GM19238 (cell line): Measurements from ENCODE around the gene C20orf144.

ENCODE experiments used
- DNase-seq: peaks from one replicate; pipeline ENCODE4 v3.0.0; 2011; ENCODE audit warnings: low spot score; ENCODE audit not compliant: insufficient read length

The C20orf144 gene

GRCh38 chr20:33664085-33664761, 2.1 kb downstream of the C20orf144 start:
- DNase-seq = no peak

DNA sequence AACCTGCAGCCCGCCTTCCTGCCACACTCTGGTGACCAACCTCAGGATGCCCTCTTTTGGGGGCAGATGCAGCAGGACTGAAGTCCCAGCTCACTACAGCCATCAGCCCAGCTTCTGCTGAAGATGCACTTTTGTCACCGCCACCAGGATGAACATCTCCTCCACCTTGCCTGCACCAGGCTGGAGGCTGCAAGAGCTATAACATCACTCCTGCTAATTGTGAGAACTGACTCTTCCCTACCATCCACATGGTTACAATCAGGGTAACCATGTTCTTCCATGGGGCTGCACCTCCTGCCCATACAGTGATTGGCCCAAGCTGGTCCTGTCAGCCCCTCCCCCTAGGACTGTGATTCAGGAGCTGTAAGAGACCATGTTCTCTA, 2.6 kb downstream of the C20orf144 start:
- no peak for DNase-seq

- peak; percentile 97 for DNase-seq
Measured at GRCh38 chr20:33666293-33667244, 4.4 kb downstream of the C20orf144 start, which contains the start of gene ACTL10. TSS of gene ACTL10 (plus strand) at chr20:33666943. CDS start at chr20:33667498, 555 bp downstream.

DNA sequence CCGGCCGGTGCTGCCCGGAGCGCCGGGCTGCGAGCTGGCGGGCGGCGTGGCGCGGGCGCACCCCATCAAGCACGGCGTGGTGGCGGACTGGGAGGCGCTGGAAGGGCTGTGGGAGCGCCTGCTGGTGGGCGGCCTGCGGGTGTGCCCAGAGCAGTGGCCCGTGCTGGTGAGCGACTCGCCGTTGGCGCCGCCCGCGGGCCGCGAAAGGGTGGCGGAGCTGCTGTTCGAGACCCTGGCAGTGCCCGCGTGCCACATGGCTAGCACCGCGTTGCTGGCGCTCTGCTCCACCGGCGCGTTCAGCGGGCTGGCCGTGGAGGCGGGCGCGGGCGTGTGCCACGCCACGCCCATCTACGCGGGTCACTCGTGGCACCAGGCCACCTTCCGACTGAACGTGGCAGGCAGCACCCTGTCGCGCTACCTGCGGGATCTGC, 5.1 kb downstream of the C20orf144 start:
- DNase-seq = no peak

DNA sequence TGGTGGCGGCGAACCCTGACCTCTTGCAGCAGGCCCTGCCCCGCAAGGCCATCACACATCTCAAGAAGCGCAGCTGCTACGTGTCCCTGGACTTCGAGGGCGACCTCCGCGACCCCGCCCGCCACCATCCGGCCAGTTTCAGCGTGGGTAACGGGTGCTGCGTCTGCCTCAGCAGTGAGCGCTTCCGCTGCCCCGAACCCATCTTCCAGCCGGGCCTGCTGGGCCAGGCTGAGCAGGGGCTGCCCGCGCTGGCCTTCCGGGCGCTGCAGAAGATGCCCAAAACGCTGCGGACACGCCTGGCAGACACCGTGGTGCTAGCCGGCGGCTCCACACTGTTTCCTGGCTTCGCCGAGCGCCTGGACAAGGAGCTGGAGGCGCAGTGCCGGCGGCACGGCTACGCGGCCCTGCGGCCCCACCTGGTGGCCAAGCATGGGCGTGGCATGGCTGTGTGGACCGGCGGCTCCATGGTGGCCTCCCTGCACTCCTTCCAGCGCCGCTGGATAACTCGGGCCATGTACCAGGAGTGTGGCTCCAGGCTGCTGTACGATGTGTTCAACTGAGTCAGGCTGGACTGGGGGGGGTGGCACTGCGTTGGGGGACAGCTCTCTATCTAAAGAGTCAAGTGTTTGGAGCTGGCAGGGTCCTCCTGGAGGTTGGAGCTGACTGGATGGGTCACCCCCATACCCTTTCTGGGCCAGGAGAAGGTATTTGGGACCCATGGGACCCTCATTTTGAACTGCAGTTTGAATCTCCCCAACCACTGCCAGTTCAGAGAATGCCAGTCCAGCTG, 5.7 kb downstream of the C20orf144 start:
- peak; percentile 87 for DNase-seq

DNA sequence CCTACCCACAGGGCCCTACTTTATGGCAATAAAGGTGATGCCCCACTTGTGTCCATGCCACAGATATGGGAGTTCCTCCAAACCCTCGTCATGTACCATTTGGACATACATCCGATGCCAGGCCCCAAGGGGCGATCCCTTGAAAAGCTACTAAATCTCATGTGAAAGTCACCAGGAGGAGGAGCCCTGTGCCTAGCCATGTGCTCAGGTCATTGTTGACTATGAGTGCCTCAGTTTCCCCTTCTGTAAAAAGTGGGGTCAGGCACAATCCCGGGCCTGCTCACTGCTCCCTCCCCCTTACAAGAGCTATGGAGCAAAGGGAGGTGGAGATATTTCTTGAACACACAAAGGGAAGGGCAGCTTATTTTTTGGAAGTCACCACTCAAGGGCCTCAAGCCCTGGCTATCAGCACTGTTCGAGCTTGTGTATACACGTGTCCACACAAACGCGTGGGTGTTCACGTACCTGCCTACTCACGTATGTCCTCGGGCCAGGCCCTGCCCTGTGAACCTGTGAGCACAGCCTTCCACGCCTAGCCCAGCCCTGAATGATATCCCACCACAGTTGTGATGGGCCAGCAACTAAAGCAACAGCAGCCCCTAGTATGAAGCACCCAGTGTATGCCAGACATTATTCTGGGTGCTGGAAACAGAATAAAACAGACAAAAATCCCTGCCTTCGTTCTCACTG, 6.5 kb downstream of the C20orf144 start:
- DNase-seq = no peak

- DNase-seq = no peak
Measured at GRCh38 chr20:33669224-33669623, 7.1 kb downstream of the C20orf144 start.

DNA sequence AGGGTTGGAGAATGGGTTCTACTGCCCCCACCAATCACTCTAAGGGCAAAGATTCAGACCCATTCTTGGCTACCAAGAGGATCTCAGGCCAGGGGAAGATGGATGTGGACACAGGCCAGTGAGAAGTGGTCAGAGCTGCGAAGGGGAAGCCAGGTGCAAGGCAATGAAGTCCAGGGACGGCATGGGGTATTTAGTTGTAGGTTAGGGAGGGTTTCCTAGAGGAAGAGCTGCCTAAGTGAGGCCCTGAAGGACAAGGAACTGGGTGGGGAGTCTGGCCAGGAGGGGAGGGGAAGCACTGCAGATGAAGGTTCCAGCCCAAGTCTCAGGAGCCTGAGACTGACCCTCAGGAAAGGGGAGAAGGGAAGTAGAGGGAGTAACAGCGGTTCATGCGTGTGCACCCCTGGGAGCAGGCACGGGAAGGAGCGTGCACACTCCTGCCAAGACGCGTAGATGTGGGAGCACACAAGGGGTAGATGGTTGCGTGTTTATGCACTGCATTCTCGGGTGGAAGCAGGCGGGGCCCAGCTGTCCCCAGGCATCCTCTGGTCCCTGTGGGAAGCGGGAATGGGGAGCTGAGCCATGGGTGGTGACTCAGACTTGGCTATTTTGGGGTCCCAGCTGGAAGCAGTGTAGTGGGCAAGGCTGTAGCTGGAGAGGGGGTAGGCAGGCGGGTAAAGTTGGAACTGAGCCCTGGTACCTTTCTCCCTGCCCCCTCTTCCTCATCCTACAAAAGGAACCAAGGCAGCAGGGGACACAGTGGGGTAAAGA, 7.9 kb downstream of the C20orf144 start:
- no peak for DNase-seq

DNA sequence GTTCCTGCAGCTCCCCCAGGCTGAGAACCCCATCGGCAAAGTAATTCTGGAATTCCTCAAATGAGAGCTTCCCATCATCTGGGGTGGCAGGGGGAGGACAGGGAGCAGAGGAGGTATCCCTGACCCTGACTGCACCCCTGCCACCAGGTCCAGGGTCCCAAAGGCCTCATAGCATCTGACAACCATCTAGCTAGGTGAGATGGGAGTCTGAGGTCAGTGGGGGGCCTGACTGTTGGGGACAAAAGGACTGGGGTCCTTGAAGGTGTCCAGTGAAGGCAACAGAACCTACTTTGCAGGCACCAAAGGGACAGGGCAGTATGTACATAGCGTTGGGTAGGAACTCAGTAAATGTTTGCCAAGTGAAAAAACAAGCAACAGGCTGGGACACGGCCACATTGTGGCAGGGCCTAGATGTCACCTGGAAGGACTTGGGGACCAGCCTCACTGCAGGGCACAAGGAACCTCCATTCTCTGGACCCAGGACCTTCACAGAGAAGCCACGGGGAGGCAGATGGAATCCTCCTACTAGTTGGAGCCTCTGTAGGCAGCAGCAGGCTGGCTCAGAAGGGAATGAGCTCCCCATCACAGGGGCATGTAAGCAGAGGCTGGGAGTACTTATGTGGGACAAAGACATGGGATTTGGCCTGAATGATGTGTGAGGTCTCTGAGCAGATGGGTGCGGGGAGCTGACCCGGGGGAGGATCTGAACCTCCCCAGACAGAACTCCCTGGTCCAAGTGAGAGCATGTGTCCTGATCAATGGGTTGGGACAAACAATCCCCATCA, 8.8 kb downstream of the C20orf144 start:
- no peak for DNase-seq

DNA sequence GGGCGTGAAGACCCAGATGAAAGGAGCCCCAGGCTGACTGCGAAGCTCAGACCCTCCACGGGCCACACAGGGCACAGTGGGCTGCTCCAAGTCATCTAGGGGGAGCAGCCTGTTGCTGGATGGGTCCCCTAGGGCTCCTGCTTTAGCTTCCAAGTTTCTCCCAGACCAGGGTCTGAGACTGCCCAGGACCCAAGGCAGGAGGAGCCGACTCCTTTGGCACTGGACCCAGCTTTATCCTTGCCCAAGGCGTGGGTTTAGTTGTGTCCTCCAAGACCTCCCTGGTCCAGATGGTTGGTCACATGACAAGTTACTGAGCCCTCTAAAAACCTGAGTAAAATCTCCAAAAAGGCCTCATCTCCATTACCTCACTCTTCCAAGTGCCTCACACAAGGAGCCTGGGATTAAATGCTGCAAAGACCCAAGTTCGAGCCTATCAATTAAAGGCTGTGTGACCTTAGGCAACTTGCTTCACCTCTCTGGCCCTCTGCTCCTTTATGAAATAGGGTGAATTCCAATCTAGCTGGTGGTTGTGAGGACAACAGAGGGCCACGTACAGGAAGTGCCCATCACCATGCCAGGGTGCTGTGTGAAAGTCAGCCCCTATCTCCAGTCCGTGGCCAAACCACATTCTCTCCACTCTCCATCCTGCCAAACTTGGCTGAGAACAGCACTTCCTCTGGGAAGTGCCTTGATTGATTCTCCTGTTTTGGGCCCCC, 9.6 kb downstream of the C20orf144 start:
- no peak for DNase-seq

- DNase-seq = no peak
Measured at GRCh38 chr20:33672426-33673113, 10.4 kb downstream of the C20orf144 start.

DNA sequence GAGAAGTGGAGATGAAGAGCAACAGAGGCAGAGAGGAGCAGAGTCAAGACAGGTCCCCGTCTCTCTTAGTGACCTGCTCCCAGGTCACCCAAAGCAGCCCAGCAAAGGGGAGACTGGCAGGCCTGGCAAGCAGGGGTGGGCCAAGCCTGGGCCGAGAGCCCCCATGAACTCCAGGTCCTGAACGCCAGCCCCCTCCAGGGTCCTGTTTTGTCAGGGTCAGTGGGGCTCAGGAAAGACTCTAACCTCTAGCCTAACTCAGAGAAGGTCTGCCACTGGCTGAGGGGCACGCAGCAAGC, 10.9 kb downstream of the C20orf144 start:
- no peak for DNase-seq

DNA sequence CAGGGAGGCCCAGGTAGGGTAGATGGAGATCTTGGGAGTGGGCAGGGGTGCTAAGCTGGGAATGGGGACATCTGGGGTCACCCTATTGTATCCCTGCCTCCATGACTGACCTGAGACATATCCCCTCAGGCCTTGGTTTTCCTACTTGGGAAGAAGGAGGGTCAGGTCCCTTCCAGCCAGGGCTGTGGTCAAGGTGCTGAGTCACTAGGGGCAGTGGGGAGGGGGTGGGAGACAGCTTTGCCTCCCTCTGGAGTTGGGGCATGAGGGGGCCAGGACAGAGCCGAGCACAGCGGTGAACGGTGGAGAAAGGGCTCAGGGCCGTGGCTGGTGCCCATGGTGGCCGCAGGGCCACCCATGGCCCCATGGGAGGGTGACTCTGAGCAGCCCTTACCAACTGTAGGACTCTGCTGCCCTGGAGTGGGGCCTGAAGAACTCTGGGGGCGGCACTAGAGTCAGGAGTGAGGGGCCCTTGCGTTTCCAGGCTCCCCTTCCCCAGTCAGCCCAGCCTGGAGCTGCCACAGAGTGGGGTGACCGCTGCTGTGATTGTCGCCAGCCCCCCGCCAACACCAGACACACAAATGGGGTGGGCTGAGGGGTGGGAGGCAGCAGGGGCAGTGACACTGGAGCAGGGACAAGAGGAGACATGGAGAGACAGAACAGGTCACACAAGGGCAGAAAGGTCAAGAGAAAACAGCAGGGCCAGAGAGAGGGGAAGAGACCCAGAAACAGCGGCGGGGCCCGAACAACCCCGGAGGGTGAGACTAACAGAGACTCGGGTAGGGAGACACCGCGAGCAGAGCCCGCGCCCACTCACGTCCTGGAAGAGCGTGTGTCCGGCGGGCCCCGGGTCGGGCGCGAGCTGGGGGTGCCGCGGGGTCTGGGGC, 11.5 kb downstream of the C20orf144 start:
- peak; percentile 56 for DNase-seq

DNA sequence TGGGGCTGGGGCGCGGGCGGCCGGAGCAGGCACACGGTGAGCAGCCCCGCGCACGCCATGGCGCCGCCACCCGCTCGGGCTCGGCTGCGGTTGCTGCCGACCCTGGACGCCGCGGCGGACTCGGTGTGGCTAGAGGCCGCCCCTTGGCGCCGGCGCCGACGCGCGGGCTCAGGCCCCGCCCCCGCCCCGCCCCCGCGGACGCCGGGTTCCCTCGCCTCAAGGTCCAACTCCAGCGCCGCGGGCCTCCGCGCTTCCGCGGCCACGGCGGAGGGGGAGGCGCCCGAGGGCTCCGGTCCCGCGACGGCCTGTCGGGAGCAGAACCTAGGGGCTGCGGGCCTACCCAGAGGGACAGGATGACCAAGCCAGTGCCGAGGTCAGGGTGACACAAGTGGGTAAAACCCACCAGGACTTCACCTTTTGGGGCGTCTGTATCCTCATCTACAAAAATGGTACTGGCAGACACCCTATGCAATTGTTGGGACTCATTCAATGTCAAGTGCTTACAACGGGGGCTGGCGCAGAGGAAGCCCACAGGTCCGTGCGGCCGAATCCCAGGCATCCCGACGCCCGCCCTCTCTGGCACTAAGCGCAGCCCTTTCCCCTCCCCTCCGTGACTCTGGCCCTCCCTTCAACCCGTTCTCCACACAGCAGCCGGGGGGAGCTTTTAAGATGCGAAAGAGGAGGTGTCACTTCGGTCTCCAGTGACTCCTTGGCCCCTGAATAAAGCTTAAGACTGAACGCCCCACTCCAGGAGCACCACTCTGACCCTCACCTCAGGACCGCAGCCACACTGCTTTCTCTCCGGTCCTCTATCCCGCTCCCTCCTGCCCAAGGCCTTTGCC, 12.4 kb downstream of the C20orf144 start, which contains the start of gene NECAB3:
NECAB3 (minus strand) TSS at position 135 of the 842 bp plus-strand sequence; CDS start at position 59, 76 bp downstream.
- DNase-seq = peak; percentile 78

DNA sequence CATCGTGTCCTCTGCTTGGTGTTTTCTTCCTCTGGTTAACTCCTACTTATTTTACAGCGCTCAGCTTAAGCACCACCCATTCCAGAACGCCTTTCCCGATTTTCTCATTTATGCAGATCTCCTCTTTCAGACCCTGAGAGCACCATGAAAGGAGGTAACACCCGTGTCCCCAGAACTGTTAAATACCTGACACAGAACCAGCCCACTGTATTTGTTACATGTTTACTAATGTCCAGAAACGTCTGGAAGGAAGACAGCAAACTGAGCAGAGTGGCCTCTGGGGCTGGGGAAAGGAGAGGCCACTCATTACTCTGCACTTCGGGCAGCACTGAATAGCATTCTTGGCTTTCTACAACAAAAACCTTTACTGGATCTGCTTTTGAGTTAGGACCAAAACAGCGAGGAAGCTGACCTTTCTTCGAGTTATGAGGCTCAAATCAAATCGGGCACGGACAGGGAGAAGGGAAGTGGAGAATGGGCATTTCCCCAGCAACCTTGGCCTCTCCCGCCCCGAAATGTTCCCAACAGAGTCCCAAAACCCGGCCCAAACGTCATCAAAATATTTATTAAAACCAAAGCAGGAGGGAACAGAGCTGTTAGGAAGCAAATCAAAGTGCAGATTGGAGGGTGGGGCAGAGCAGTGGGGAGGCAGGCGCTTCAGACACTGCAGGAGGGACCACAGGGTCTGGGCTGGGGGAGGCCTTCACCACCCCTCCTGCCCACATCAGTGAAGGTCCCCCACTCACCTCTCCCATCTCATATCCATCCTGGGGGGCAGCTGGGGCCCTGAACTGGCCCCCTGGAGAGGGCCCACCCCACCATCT, 13.2 kb downstream of the C20orf144 start:
- DNase-seq = no peak

DNA sequence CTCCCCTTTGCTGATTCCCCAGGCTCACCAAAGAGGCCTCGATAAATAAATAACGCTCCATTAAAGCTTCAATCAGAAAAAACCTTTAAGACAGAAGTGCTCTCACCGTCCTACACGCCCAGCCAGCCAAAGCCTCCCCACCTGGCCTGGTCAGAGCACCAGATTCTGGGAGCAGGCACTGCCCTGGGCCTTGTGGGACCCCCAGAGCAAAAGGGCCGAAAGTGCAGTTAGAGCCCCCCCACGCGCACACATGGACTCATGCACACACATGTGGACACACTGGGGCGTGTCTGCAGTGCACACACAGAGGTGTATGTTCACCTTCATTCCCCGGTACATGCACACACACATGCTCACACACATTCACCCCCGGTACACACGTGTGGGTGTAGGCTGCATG, 14.0 kb downstream of the C20orf144 start:
- DNase-seq = no peak
